Ishikawa (cell line): Measurements from ENCODE around the gene SMARCB1.

Experiments used
- CEBPB ChIP-seq: IDR thresholded peaks from 2 replicates; pipeline ENCODE4 v1.6.1; 2012
- CREB1 ChIP-seq: IDR thresholded peaks from 2 replicates; pipeline ENCODE4 v1.6.1; 2012; ENCODE audit warnings: low read depth
- EGR1 ChIP-seq: IDR thresholded peaks from 2 replicates; pipeline ENCODE4 v1.6.1; 2012
- EP300 ChIP-seq: IDR thresholded peaks from 2 replicates; pipeline ENCODE4 v1.6.1; 2012; ENCODE audit warnings: borderline replicate concordance
- FOXM1 ChIP-seq: IDR thresholded peaks from 2 replicates; pipeline ENCODE4 v1.6.1; 2012; ENCODE audit warnings: low read depth, borderline replicate concordance
- NFIC ChIP-seq: IDR thresholded peaks from 2 replicates; pipeline ENCODE4 v1.6.1; 2012
- RAD21 ChIP-seq: IDR thresholded peaks from 2 replicates; pipeline ENCODE4 v1.6.1; 2012; ENCODE audit warnings: low read depth
- TAF1 ChIP-seq: IDR thresholded peaks from 2 replicates; pipeline ENCODE4 v1.6.1; 2012; ENCODE audit warnings: low read depth, mild to moderate bottlenecking
- TCF12 ChIP-seq: IDR thresholded peaks from 2 replicates; pipeline ENCODE4 v1.6.1; 2012; ENCODE audit warnings: low read depth
- TEAD4 ChIP-seq: IDR thresholded peaks from 2 replicates; pipeline ENCODE4 v1.6.1; 2012
- USF1 ChIP-seq: IDR thresholded peaks from 2 replicates; pipeline ENCODE4 v1.6.1; 2012
- YY1 ChIP-seq: IDR thresholded peaks from 2 replicates; pipeline ENCODE4 v1.6.1; 2012; ENCODE audit warnings: low read depth
- ZBTB7A ChIP-seq: IDR thresholded peaks from 2 replicates; pipeline ENCODE4 v1.6.1; 2012; ENCODE audit warnings: low read depth
- TF ChIP-seq, protein P1 (sequence below): IDR thresholded peaks from 2 replicates; pipeline ENCODE4 v1.6.1; 2012
- TF ChIP-seq, protein P2 (sequence below): IDR thresholded peaks from 2 replicates; pipeline ENCODE4 v1.6.1; 2012; ENCODE audit warnings: low read depth, mild to moderate bottlenecking

The SMARCB1 gene

DNA sequence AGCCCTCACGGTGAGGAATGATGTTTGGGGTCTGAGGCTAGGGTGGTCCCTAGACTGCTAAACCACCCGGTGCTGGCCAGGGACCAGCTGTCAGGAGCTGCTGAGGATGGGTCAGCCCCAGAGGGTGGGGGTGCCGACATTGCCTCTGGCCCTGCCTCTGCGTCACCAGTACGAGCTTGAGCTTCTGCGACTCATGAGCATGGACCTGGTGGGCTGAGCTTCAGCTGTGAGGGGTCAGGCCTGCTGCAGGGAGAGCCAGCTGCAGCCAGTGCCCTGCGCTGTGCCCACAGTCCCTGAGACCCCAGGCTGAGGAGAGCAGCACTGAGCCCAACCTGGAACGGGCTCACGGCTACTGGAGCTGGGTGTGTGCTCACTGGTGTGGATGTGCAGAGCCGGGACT lies 45.0 kb downstream of the SMARCB1 start:
- no peak for TF ChIP-seq EP300
- no peak for TF ChIP-seq EGR1
- TF ChIP-seq USF1, result no peak
- TF ChIP-seq YY1, result no peak
- TF ChIP-seq NFIC, result no peak
- no peak for TF ChIP-seq CREB1
- no peak for TF ChIP-seq CEBPB
- TF ChIP-seq TEAD4, result no peak

GRCh38 chr22:23832226-23833016 lies 45.7 kb downstream of the SMARCB1 start:
- TF ChIP-seq TAF1, result no peak
- TF ChIP-seq RAD21, result no peak
- no peak for TF ChIP-seq EP300
- no peak for TF ChIP-seq CREB1

- TF ChIP-seq TCF12 (no peak), EGR1 (no peak), USF1 (no peak), RAD21 (no peak), YY1 (no peak), TEAD4 (no peak), ZBTB7A (no peak)
- TF ChIP-seq, protein P1, sequence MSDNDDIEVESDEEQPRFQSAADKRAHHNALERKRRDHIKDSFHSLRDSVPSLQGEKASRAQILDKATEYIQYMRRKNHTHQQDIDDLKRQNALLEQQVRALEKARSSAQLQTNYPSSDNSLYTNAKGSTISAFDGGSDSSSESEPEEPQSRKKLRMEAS, result no peak
Observed at GRCh38 chr22:23833017-23833751, 46.4 kb downstream of the SMARCB1 start.

DNA sequence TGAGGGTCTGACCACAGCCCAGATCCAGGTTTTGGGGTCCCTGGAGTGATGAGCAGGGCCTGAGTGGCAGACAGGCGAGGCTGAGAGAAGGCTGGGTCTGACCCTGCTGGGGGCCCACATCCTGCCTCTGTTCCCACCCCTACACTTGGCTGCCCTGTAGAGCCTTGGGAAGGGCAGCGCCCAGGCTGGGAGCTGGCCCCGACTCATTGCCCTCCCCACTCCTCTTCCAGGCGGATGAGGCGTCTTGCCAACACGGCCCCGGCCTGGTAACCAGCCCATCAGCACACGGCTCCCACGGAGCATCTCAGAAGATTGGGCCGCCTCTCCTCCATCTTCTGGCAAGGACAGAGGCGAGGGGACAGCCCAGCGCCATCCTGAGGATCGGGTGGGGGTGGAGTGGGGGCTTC lies 47.1 kb downstream of the SMARCB1 start:
- TF ChIP-seq, protein P2, sequence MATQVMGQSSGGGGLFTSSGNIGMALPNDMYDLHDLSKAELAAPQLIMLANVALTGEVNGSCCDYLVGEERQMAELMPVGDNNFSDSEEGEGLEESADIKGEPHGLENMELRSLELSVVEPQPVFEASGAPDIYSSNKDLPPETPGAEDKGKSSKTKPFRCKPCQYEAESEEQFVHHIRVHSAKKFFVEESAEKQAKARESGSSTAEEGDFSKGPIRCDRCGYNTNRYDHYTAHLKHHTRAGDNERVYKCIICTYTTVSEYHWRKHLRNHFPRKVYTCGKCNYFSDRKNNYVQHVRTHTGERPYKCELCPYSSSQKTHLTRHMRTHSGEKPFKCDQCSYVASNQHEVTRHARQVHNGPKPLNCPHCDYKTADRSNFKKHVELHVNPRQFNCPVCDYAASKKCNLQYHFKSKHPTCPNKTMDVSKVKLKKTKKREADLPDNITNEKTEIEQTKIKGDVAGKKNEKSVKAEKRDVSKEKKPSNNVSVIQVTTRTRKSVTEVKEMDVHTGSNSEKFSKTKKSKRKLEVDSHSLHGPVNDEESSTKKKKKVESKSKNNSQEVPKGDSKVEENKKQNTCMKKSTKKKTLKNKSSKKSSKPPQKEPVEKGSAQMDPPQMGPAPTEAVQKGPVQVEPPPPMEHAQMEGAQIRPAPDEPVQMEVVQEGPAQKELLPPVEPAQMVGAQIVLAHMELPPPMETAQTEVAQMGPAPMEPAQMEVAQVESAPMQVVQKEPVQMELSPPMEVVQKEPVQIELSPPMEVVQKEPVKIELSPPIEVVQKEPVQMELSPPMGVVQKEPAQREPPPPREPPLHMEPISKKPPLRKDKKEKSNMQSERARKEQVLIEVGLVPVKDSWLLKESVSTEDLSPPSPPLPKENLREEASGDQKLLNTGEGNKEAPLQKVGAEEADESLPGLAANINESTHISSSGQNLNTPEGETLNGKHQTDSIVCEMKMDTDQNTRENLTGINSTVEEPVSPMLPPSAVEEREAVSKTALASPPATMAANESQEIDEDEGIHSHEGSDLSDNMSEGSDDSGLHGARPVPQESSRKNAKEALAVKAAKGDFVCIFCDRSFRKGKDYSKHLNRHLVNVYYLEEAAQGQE, result no peak
- no peak for TF ChIP-seq EGR1
- no peak for TF ChIP-seq CEBPB
- no peak for TF ChIP-seq CREB1
- TF ChIP-seq TCF12, result no peak
- no peak for TF ChIP-seq TEAD4
- no peak for TF ChIP-seq USF1
- no peak for TF ChIP-seq NFIC
- no peak for TF ChIP-seq RAD21
- TF ChIP-seq YY1, result no peak

GRCh38 chr22:23834406-23834792 lies 47.6 kb downstream of the SMARCB1 start:
- TF ChIP-seq CREB1 (no peak), USF1 (no peak), NFIC (no peak), ZBTB7A (no peak), EP300 (no peak), EGR1 (no peak), TCF12 (no peak), CEBPB (no peak), YY1 (no peak), FOXM1 (no peak), TEAD4 (no peak), RAD21 (no peak), TAF1 (no peak)
- TF ChIP-seq, protein P1, result no peak
- TF ChIP-seq, protein P2, result no peak
